Effector memory CD4-positive, alpha-beta T cell (primary cell): ENCODE data around the gene MT1A.
A peak's percentile ranks its signal among the peaks of the same experiment; 100 is the strongest.

ENCODE experiments used
- DNase-seq, 3 donors: peaks; one replicate each; pipeline ENCODE4 v3.0.0-alpha.2; 2020
- H3K27ac ChIP-seq: 2 replicates; pipeline ENCODE4 v1.7.0; 2013; ENCODE audit warnings: mild to moderate bottlenecking, low read length, moderate library complexity; ENCODE audit not compliant: insufficient read depth, poor library complexity, severe bottlenecking
- H3K27me3 ChIP-seq: replicated peaks from 2 replicates; pipeline ENCODE4 v1.7.0; 2013; ENCODE audit warnings: mild to moderate bottlenecking, low read length; ENCODE audit not compliant: insufficient read depth, control insufficient read depth, poor library complexity, severe bottlenecking
- H3K36me3 ChIP-seq: 2 replicates; pipeline ENCODE4 v1.7.0; 2013; ENCODE audit warnings: mild to moderate bottlenecking, low read length, moderate library complexity; ENCODE audit not compliant: control insufficient read depth, insufficient read depth
- H3K4me1 ChIP-seq: 2 replicates; pipeline ENCODE4 v1.7.0; 2013; ENCODE audit warnings: low read length, mild to moderate bottlenecking; ENCODE audit not compliant: control insufficient read depth, insufficient read depth, poor library complexity, severe bottlenecking
- H3K4me3 ChIP-seq: 2 replicates; pipeline ENCODE4 v1.7.0; 2013; ENCODE audit warnings: low read length, low read depth, mild to moderate bottlenecking; ENCODE audit not compliant: insufficient read depth, poor library complexity, severe bottlenecking
- H3K9me3 ChIP-seq: 2 replicates; pipeline ENCODE4 v1.7.0; 2013; ENCODE audit warnings: mild to moderate bottlenecking, low read length, moderate library complexity; ENCODE audit not compliant: control insufficient read depth

Gene MT1A

DNA sequence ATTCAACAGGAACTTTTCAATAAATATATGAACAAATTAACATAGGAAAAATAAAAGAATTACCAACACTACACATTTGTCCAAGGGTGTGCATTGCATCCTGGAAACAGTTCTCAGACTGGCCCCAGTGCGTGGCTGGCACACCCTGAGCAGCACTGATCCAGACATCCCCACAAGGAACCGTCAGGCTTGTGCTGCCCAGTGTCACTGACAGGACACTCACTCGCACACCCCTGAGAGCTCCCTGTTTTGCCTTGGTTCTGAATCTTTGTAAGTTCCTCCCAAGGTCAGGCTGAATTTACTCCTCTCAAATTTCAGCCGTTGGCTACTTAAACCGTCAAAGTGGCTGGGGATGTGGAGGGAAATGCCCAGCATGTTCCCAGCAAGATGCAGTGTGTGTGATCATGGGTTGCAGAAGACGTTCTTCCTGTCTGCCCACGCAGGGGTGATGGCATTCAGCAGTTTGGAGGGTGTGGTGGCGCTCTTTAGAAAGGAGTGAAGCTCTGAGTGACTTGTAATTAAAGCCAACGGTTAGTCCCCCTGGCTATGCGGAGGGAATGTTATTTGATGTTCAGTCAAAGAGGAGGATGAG is 28.4 kb upstream of the MT1A start:
- no peaks in the 10 kb centered on the region for H3K9me3 ChIP-seq
- peak overlapping the region; percentile 72 for H3K4me3 ChIP-seq

DNA sequence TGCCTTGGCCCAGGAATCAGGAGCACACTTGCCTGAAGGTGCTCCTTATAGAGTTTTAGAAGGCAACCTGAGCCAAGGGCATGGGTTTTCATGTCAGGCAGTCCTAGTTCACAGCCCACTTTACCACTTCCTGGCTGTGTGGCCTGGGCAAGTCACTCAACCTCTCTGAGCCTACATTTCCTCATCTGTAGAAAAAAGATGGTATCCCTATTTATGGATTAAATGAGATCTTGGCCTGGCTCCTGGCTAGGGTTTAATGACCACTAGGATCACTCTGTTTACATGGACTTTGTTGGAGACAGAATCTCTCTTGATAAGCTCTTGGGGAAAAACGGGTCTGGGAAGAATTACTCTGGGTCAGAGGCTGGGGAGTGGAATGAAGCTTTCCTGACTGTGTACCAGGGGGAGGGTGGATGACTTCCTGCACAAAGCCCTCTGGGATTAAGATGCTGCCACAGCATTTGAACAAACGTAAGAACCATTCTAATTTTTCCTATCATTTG is 27.8 kb upstream of the MT1A start:
- H3K27ac ChIP-seq = peak overlapping the region; percentile 82
- peak overlapping the region; percentile 72 for H3K4me3 ChIP-seq

More for the DNA sequence above, 28.4 kb upstream of the MT1A start:
- peaks cover 36% of the 10 kb centered on the region for H3K4me1 ChIP-seq
- H3K27me3 ChIP-seq = no peaks in the 10 kb centered on the region
- H3K36me3 ChIP-seq = no peaks in the 10 kb centered on the region
- peak overlapping the region; percentile 82 for H3K27ac ChIP-seq
- peak; percentile 42 to 63 (median 47) for DNase-seq

DNA sequence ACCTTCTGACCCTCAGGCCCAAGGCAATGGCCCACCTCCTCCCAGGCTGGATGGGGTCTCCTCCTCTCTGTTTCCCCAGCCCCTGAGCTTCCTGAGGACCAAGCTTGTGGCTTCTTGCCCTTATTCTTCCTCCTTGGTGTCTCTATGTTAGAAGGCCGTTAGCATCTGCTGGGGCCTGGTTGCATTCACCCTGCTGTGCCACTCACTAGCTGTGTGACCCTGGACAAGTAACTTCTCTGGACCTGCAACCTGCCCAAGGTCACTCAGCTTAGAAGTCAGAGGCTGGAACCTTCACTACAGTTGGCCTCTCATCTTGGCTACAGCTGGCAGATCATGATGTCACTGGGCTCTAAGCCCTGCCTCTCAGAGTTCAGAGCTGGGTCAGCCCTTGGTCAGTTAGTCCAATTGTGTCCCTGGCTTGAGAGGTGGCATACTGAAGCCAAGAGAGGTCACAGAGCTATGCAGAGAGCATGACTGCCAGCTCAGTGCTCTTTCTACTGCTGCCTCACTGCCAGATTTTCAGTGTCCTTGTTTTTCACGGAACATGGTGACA is 27.1 kb upstream of the MT1A start:
- Histone ChIP-seq H3K4me3 (no peak overlapping the region), H3K4me1 (peaks cover 36% of the 10 kb centered on the region), H3K27ac (peak overlapping the region; percentile 10), H3K36me3 (no peaks in the 10 kb centered on the region), H3K9me3 (no peaks in the 10 kb centered on the region), H3K27me3 (no peaks in the 10 kb centered on the region)
- DNase-seq = no peak

More for the DNA sequence above, 27.8 kb upstream of the MT1A start:
- DNase-seq = no peak
- Histone ChIP-seq H3K4me1 (peaks cover 36% of the 10 kb centered on the region), H3K27me3 (no peaks in the 10 kb centered on the region), H3K36me3 (no peaks in the 10 kb centered on the region), H3K9me3 (no peaks in the 10 kb centered on the region)

DNA sequence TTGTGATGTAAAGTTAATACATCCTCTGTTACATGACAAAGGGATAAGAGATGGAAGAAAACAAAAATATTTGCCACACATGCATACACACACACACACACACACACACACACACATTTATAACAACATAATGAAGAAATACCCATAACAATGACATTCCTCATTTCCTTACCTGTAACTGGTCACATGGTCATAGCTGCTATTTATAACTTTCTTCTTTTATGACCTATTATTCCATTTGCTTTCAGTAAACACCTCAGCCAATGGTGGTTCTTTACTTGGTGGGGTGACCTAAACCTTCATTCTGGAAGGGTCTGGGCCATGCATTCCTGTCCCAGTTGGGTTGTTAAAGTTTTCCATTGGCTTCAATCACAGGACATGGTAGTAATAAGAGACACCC is 24.8 kb upstream of the MT1A start:
- Histone ChIP-seq H3K36me3 (no peaks in the 10 kb centered on the region), H3K4me1 (peaks cover 26% of the 10 kb centered on the region), H3K9me3 (no peaks in the 10 kb centered on the region), H3K27me3 (no peaks in the 10 kb centered on the region), H3K27ac (no peak overlapping the region), H3K4me3 (no peak overlapping the region)
- DNase-seq = no peak

DNA sequence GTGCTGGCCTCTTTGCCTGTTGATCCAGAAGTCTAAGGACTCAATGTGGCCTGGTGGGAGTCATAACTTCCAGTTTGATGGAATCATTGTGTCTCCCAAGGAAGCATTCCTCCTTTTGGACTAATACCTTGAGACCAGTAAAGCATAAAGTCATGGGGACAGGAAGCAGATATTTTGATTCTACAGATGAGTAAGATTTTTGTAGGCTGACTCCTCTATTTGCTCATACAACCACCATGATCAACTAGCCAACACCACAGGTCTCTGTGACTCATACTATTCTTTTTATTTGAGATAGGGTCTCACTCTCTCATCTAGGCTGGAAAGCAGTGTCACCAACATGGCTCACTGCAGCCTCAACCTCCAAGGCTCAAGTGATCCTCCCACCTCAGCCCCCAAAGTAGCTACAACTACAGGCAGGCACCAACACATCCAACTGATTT is 23.9 kb upstream of the MT1A start:
- no peaks in the 10 kb centered on the region for H3K9me3 ChIP-seq
- H3K4me3 ChIP-seq = no peak overlapping the region
- no peak overlapping the region for H3K27ac ChIP-seq
- DNase-seq = no peak
- no peaks in the 10 kb centered on the region for H3K36me3 ChIP-seq
- peaks cover 21% of the 10 kb centered on the region for H3K4me1 ChIP-seq
- no peaks in the 10 kb centered on the region for H3K27me3 ChIP-seq

DNA sequence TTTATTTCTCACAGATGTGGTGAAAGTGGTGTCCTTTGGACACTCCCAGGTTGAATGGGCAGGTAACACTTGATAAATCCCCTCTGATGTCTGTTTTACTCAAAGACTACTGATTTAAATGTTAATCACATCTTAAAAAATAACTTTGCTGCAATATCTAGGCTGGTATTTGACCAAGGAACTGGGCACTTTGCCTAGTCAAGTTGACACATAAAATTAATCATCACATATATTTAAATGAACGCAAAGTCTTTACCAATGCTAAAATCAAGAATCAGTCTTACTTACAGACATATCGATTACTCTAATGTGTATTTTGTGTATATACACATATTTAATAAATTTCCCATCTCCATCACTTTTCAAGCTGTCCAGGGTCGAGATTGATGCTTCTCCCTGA is 23.1 kb upstream of the MT1A start:
- Histone ChIP-seq H3K36me3 (no peaks in the 10 kb centered on the region), H3K27ac (no peak overlapping the region), H3K4me3 (no peak overlapping the region), H3K4me1 (peaks cover 14% of the 10 kb centered on the region), H3K9me3 (no peaks in the 10 kb centered on the region), H3K27me3 (no peaks in the 10 kb centered on the region)
- no peak for DNase-seq

DNA sequence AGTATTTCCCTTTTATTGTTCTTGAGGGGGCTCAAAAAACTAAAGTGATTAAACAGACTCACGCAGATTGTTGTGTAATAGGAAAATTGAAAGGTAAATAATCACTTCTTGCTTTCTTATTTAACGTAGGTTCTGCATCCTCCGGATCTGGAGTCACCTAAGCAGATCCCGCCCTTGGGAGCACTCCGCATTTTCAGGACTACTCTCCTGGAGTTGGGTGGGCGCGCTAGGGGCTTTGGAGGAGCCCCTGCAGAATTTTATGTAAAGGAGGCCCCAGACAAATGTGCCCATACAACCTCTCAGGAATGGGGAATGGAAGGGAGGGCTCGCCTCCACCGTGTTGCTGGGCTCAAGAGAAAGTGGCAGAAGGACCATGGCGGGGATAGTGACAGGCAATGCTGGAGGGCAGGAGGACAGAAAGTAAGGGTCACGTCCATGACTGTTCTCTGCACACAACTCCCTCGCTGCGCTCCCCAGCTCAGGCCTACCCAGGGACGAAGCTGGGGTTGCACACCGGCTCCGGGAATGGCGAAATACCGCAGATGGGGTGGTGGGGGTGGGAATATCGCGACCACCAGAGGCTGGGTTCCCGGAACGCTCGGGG is 21.8 kb upstream of the MT1A start:
- H3K27ac ChIP-seq = no peak overlapping the region
- no peaks in the 10 kb centered on the region for H3K36me3 ChIP-seq
- no peak for DNase-seq
- H3K9me3 ChIP-seq = no peaks in the 10 kb centered on the region
- H3K27me3 ChIP-seq = no peaks in the 10 kb centered on the region
- H3K4me3 ChIP-seq = peak overlapping the region; percentile 36
- H3K4me1 ChIP-seq = peaks cover 8% of the 10 kb centered on the region

DNA sequence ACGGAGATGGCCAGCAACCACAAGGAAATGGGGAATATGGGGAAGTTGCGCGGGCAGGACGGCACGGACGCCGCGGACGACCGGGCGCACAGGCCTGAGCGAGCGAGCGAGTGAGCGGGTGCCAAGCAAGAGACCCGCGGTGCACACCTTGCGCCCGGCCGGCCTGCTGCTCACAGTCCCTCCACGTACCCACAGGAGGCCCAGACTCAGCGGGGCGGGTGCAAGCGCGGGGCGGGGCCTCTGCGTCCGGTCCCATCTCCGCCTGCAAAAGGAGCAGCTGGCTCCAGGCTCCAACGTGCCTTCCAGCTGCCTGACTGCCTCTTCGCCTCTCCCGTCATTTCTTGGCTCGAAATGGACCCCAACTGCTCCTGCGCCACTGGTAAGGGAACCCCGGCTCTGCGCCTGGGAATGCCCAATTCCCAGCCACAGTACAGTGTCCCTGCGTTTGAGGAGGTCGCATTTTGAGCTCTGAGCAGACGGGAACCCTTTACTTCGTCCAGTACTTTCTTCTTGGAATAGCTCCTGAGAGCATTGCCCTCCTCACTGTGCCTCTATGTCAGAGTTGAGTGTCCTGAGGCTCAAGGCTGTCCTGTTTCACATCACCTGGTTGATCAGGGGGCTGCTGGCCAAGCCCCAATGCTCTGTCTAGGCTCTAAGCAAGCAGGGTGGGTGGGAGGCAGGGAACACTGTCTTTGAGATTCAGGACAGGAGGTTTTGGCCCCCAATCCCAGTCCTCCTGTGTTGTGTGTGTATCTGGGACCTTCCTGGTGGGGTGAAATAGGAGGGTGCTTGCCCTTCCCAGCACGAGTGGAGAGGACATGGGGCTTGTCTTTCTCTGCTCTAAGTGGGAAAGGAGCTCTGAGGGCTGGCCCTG is 21.0 kb upstream of the MT1A start:
- Histone ChIP-seq H3K27ac (no peak overlapping the region), H3K4me3 (peak overlapping the region; percentile 36), H3K36me3 (no peaks in the 10 kb centered on the region), H3K4me1 (peaks cover 8% of the 10 kb centered on the region), H3K27me3 (no peaks in the 10 kb centered on the region), H3K9me3 (no peaks in the 10 kb centered on the region)
- peak in 1 of 3 donors; percentile 25 for DNase-seq

DNA sequence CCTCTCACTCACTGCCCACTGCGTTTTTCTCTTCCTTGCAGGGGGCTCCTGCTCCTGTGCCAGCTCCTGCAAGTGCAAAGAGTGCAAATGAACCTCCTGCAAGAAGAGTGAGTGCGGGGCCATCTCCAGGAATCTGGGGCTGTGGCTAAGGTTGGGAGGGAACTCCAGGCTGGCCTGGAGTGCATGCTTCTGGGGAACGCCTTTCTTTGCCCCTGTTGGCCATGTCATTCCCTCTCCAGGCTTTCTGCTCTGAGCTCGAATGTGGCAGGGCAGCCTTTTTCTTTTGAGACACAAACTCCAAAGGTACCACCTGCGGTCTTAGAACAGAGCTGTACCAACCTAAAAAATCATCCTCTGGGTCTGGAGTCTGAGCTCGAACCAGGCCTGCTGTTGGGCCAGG is 20.3 kb upstream of the MT1A start:
- Histone ChIP-seq H3K27ac (no peak overlapping the region), H3K4me3 (no peak overlapping the region), H3K36me3 (no peaks in the 10 kb centered on the region), H3K27me3 (no peaks in the 10 kb centered on the region), H3K9me3 (no peaks in the 10 kb centered on the region), H3K4me1 (peaks cover 8% of the 10 kb centered on the region)
- DNase-seq = no peak
